ENCODE results near the gene YPEL2.

The YPEL2 gene

GRCh38 chr17:59401274-59401673 is 69.8 kb downstream of the YPEL2 start:
- no peak for TF ChIP-seq CTCF (IDR thresholded peaks at IDR 0.05)
- no peak overlapping the region for H3K27ac ChIP-seq
- no peak overlapping the region for H3K4me3 ChIP-seq
- no peak for DNase-seq (ENCODE audit: low spot score)

- no peak overlapping the region for H3K27ac ChIP-seq
- no peak for TF ChIP-seq CTCF (IDR thresholded peaks at IDR 0.05)
Observed at GRCh38 chr17:59401725-59402124, 70.3 kb downstream of the YPEL2 start.

DNA sequence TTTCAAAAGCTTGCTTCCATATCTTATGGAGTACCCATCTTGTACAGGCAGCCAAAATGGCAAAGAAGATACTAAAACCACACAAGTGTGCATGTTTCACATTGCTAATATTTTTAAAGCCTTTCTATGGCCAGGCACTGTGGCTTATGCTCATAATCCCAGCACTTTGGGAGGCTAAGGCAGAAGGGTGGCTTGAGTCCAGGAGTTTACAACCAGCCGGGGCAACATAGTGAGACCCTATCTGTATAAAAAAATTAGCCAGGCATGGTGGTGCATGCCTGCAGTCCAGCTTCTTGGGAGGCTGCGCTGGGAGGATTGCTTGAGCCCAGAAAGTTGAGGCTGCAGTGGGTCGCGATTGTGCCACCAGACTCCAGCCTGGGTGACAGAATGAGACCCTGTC is 71.3 kb downstream of the YPEL2 start:
- DNase-seq (ENCODE audit: low spot score) = no peak
- Histone ChIP-seq H3K4me3 (no peak overlapping the region), H3K27ac (no peak overlapping the region)
- TF ChIP-seq CTCF (IDR thresholded peaks at IDR 0.05) = no peak

More at GRCh38 chr17:59401725-59402124, 70.3 kb downstream of the YPEL2 start:
- H3K4me3 ChIP-seq = no peak overlapping the region
- no peak for DNase-seq (ENCODE audit: low spot score)

- no peak for DNase-seq (ENCODE audit: low spot score)
- Histone ChIP-seq H3K27ac (no peak overlapping the region), H3K4me3 (no peak overlapping the region)
- no peak for TF ChIP-seq CTCF (IDR thresholded peaks at IDR 0.05)
Observed at GRCh38 chr17:59404471-59404870, 73.0 kb downstream of the YPEL2 start.

GRCh38 chr17:59405944-59406705 is 74.7 kb downstream of the YPEL2 start:
- peak overlapping the region; percentile 15 to 66 for H3K27ac ChIP-seq

DNA sequence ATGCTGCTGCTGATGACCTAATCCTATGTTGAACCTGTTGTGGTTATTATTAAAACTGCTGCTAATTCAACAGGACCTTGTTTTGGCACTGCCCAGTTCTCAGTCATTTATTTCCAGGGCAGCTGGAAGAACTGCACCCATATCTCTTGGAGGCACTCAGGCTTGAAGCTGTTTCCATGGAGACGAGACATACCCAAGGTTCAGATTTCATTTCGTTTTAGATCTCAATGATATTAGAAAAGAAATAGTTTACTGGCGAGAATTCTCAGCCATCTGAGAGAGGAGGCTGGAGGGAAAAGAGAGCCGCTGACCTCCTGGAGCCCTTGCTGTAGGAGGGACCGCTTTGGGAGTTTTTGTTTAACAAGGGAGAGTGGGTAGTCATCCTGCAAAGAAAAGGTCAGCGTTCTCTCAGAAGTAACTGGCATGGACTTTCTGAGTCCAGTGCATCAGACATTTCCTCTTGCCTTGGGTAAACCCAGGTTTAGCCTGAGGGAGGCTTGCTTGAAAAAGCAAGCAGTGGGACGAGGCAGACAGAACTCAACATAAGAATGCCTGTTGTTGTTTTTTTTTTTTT is 75.4 kb downstream of the YPEL2 start:
- no peak for TF ChIP-seq CTCF (IDR thresholded peaks at IDR 0.05)
- peak overlapping the region; percentile 15 to 66 for H3K27ac ChIP-seq
- DNase-seq (ENCODE audit: low spot score) = no peak
- no peak overlapping the region for H3K4me3 ChIP-seq

More at GRCh38 chr17:59405944-59406705, 74.7 kb downstream of the YPEL2 start:
- no peak for DNase-seq (ENCODE audit: low spot score)
- no peak for TF ChIP-seq CTCF (IDR thresholded peaks at IDR 0.05)
- H3K4me3 ChIP-seq = no peak overlapping the region
